GM21526 (cell line): ENCODE results near the gene SEC11C.

Source experiments
- ATAC-seq: cut with Tn5 transposase; IDR thresholded peaks from one replicate; pipeline ENCODE4 v1.9.1; 2021; ENCODE audit warnings: moderate library complexity; ENCODE audit not compliant: unreplicated experiment, low FRiP score

The SEC11C gene

DNA sequence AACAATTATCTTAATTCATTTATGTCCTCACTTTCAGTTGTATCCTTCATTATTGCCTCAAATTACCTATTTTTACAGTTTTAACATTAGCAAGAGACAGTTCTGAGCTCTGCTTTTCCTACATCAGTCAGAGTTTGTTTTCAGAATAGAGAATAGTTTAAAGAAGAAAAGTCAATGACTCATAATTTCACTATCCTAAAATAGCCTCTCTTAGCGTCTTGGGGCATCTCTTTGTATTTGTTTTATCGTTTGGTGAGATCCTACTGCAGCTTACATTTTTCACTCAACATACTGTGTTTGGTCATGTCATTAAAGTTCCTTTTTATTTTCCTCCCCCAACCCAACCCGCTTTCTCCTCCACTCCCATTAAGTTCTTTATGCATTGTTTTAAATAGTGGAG, 3.8 kb downstream of the SEC11C start:
- no peak for ATAC-seq

DNA sequence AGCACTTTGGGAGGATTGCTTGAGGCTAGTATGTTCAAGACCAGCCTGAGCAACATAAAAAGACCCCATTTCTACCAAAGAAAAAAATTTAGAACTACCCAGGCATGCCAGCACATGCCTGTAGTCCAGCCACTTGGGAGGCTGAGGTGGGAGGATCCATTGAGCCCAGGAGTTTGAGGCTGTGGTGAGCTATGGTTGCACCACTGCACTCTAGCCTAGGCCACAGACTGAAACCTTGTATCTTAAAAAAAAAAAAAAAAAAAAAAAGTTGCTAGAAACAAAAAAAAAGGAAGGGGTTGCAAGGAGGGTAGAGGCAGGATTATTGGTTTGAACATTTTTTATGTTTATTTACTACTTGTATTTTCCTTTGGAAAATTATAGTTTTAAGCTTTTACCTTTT, 4.8 kb downstream of the SEC11C start:
- ATAC-seq = no peak

DNA sequence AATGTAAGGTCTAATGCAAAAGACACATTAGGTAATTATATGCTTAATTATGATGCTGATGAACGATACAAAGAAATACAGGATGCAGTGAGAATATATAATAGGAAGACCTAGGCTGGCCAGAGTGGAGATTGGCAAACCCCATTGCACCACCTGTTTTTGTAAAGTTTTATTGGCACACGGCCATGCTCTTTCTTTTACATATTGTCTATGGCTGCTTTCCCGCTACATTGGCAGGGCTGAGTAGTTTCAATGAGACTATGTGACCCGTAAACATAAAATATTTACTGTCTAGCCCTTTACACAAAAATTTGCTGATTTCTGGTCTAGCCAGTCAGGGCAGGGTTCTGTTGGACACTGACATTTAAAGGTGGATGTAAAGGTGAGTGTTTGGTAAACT, 5.4 kb downstream of the SEC11C start:
- ATAC-seq = no peak

- no peak for ATAC-seq
Measured at GRCh38 chr18:59148192-59148591, 8.5 kb downstream of the SEC11C start.

- no peak for ATAC-seq
Measured at GRCh38 chr18:59149007-59149406, 9.3 kb downstream of the SEC11C start.

DNA sequence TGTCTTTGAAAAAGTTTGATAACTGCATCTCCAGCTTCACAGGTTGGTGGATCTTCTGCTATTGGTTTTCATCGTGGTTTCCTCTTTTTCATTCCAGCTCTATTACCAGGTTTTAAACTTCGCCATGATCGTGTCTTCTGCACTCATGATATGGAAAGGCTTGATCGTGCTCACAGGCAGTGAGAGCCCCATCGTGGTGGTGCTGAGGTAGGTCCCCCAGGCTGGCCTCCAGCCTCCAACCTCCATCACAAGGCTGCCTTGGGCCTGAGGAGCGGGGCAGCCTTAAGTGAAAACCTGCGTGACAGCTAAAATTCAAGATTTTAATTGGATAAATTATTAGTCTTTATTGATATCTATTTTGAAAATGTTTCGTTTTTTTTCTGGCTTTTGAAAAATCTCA, 9.7 kb downstream of the SEC11C start:
- no peak for ATAC-seq

DNA sequence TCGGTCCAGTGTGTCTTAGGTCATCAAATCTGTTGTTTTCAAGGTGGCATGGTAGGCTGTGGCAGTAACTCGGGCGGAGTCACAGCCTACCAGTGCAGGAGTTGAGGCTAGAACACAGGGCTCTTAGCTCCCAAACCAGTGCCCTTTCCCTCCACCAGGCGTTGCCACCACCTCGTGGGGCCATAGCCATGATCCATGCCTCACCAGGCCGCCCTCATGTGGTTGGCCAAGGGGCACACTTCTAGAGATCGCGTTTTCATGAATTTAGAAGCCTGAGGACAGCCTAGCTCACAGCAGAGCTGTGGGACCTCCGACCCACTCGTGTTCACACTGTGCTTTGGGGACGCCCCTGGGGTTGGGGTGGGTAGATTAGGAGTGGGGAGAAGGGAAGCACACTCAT, 10.6 kb downstream of the SEC11C start:
- no peak for ATAC-seq

GRCh38 chr18:59155153-59155552, 15.5 kb downstream of the SEC11C start:
- ATAC-seq = no peak

GRCh38 chr18:59156316-59156715, 16.6 kb downstream of the SEC11C start:
- no peak for ATAC-seq

DNA sequence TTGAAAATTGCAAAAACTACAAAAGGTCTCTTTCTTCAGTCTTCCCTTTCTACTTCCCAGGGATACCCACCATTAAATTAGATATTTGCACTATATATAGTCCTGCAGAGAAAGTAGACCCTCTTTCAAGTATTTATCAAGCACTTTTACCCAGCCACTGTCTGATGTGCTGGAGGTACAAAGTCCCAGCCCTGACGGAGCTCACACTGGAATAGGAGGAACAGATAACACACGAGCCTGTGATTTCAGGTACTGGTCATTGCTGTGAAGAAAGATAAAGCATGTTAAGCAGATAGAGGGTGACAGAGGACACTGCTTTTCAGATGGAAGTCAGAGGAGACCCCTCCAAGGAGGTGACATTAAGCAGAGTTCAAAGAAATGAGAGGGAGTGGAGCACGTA, 19.6 kb downstream of the SEC11C start:
- no peak for ATAC-seq

- ATAC-seq = no peak
Measured at GRCh38 chr18:59159986-59160385, 20.3 kb downstream of the SEC11C start.

DNA sequence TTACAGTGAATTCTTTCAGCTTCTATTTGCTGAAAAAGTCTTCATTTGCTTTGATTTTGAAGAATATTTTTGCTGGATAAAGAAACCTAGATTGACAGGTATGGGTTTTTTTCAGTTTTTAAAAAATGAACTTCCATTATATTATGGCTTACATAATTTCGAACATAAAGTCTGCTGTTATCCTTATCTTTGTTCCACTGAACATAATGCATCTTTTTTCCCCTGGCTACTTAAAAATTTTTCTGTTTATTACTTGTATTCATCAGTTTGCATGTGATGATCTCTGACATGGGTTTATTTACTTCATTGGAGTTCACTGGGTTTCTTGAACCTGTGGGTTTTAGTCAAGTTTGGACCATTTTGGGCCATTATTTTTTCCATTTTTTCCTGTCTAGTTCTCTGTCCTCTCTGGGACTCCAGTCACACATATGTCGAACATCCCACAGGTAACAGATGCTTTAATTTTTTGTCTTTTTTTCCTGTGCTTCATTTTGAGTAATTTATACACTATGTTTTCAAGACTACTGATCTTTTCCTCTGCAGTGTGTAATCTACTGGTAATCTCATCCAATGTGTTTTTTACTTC, 33.1 kb downstream of the SEC11C start:
- ATAC-seq = no peak

DNA sequence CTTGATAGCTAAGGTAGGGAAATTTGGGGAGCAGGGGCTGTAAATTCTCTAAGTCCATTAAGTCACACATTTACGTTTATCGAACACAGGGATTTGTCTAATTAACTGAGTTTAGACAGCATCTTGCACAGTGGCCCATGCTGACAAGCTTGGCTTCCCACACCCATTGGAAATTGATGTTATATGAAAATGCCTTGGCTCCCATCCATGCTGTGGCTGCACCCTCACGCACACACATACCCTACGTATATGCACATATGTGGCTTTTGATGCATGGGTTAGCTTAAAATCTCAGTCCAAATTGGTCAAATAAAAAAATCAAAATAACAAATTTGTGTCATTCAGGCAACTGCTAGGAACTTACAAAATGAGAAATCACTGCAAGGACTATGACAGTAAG, 37.8 kb downstream of the SEC11C start:
- no peak for ATAC-seq

GRCh38 chr18:59180150-59180845, 40.6 kb downstream of the SEC11C start:
- no peak for ATAC-seq

GRCh38 chr18:59182673-59183072, 43.0 kb downstream of the SEC11C start:
- ATAC-seq = no peak

- ATAC-seq = no peak
Measured at GRCh38 chr18:59189008-59189407, 49.3 kb downstream of the SEC11C start.

GRCh38 chr18:59189746-59190145, 50.1 kb downstream of the SEC11C start:
- no peak for ATAC-seq

DNA sequence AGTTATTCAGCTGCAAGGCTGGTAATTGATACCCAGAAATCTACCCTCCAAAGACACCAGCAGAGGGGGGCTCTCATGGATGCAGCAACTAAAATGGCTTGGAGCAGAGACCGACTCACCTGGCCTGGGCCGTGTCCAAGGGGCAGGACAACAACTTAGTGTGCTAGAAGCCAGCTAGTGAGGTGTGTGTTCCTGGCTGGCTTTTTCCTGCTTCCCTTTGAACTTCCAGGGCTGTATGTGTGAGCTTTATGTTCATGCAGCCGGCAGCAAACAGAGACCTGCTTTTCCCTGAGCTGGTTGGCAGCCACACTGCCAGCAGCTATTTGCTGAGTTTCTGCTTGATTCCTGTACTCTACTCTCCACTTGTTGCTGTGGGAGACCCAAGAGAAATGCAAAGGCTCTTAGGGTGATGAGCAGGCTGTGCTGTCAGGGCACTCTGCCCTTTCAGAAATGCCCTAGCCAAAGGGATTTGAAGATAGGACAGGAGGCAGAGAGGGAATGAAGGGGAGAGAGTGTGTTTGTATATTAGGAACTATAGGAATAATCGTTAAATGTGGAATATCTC, 56.6 kb downstream of the SEC11C start:
- ATAC-seq = no peak

GRCh38 chr18:59197636-59198035, 58.0 kb downstream of the SEC11C start:
- ATAC-seq = no peak

GRCh38 chr18:59198215-59198614, 58.5 kb downstream of the SEC11C start:
- ATAC-seq = no peak

DNA sequence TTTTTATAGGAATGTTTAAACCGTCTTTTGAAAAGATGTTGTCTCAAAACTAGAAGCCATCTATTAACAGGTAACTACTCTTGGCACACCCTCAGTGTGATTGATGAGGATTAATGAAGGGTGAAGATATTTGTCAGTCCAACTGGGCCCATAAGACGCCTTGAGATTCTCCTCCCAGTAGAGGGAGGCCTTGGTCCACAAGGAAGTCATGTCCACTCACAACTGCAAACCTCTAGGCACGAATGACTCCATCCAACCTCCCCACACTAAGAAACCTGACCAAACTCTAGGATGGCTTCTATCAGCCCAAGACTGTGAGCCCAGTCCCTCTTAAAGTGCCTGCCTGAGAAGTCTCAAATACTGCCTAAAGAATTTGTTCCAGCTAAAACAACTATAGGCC, 61.1 kb downstream of the SEC11C start:
- ATAC-seq = no peak

DNA sequence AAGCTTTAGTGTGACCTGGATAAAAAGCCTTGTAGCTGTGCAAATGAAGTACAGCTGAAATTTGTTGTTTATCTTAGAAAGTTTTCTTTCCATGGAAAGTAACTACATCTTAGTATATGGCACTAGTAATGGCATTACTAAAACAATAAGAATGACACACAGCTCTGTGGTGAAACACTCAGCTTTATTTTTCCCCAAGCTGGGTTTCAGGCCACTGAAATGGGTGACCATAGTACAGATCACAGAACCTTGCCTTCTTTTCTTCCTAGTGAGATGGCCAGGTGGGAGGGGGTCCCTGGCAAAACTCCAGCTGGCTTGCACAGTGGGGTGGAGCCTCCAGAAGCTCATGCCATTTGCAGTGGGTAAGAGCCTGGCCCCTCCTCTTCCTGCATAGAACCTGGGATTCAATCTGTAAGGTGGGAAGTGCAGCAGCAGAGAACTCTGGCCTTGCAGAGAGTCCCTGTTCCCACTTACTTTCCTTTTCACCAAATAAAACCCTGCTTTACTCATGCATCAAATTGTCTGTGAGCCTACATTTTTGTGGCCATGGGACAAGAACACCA, 62.7 kb downstream of the SEC11C start:
- ATAC-seq = no peak
